Mesenchymal stem cell (in vitro differentiated cells and primary cell): ENCODE results near the gene MPP4.

Source experiments
- DNase-seq: peaks from one replicate; pipeline ENCODE4 v3.0.0-alpha.2; 2013
- H2AFZ ChIP-seq: one replicate; pipeline ENCODE4 v1.6.1; 2013; ENCODE audit warnings: low read depth, mild to moderate bottlenecking, control low read depth, inconsistent platforms, low read length, moderate library complexity
- H2AK5ac ChIP-seq: 2 replicates; pipeline ENCODE4 v1.6.1; 2013; ENCODE audit warnings: low read length, moderate library complexity, mild to moderate bottlenecking, inconsistent platforms; ENCODE audit not compliant: severe bottlenecking
- H2BK120ac ChIP-seq: one replicate; pipeline ENCODE4 v1.6.1; 2013; ENCODE audit warnings: low read depth, mild to moderate bottlenecking, inconsistent platforms, low read length, moderate library complexity
- H2BK12ac ChIP-seq, 2 experiments: one replicate each; pipeline ENCODE4 v1.6.1; 2013; ENCODE audit warnings: inconsistent platforms in 2 of 2, low read length in 2 of 2, mild to moderate bottlenecking in 2 of 2, moderate library complexity in 2 of 2, control low read depth in 1 of 2
- H2BK15ac ChIP-seq: one replicate; pipeline ENCODE4 v1.6.1; 2013; ENCODE audit warnings: mild to moderate bottlenecking, low read depth, inconsistent platforms; ENCODE audit not compliant: poor library complexity, severe bottlenecking
- H2BK5ac ChIP-seq: 2 replicates; pipeline ENCODE4 v1.6.1; 2013; ENCODE audit warnings: low read depth, mild to moderate bottlenecking, low read length, control low read depth, inconsistent platforms; ENCODE audit not compliant: poor library complexity, severe bottlenecking
- H3K14ac ChIP-seq, 2 experiments: one replicate each; pipeline ENCODE4 v1.6.1; 2013; ENCODE audit warnings: inconsistent platforms in 2 of 2, low read length in 2 of 2, control low read depth in 1 of 2, mild to moderate bottlenecking in 1 of 2, moderate library complexity in 1 of 2
- H3K18ac ChIP-seq, 2 experiments: one replicate each; pipeline ENCODE4 v1.6.1; 2013; ENCODE audit warnings: inconsistent platforms in 2 of 2, low read length in 2 of 2, control low read depth in 1 of 2, low read depth in 1 of 2, mild to moderate bottlenecking in 1 of 2
- H3K23ac ChIP-seq, 2 experiments: one replicate each; pipeline ENCODE4 v1.6.1; 2013; ENCODE audit warnings: inconsistent platforms in 2 of 2, low read length in 2 of 2, mild to moderate bottlenecking in 2 of 2, moderate library complexity in 2 of 2, control low read depth in 1 of 2
- H3K27ac ChIP-seq: 2 replicates; pipeline ENCODE4 v1.5.1; 2013; ENCODE audit warnings: mild to moderate bottlenecking, moderate library complexity, low read length, control low read depth, inconsistent platforms; ENCODE audit not compliant: poor library complexity, severe bottlenecking
- H3K27me3 ChIP-seq, 2 experiments: 2 replicates each; pipeline versions ENCODE4 v1.6.1 to v1.7.0; 2013; ENCODE audit warnings: low read length in 2 of 2, mild to moderate bottlenecking in 2 of 2, moderate library complexity in 2 of 2, control low read depth in 1 of 2, inconsistent platforms in 1 of 2; ENCODE audit not compliant: control insufficient read depth in 1 of 2, insufficient read depth in 1 of 2
- H3K36me3 ChIP-seq, 2 experiments: 2 replicates each; pipeline versions ENCODE4 v1.6.1 to v1.7.0; 2013; ENCODE audit warnings: low read length in 2 of 2, control low read depth in 1 of 2, inconsistent platforms in 1 of 2, low read depth in 1 of 2, mild to moderate bottlenecking in 1 of 2; ENCODE audit not compliant: insufficient read depth in 2 of 2, control insufficient read depth in 1 of 2
- H3K4ac ChIP-seq, 2 experiments: one replicate each; pipeline ENCODE4 v1.6.1; 2013; ENCODE audit warnings: inconsistent platforms in 2 of 2, low read length in 2 of 2, mild to moderate bottlenecking in 2 of 2, moderate library complexity in 2 of 2, control low read depth in 1 of 2, low read depth in 1 of 2
- H3K4me1 ChIP-seq: 2 replicates; pipeline ENCODE4 v1.6.1; 2013; ENCODE audit warnings: low read depth, low read length, control low read depth; ENCODE audit not compliant: control insufficient read depth, insufficient read depth
- H3K4me2 ChIP-seq: 2 replicates; pipeline ENCODE4 v1.6.1; 2013; ENCODE audit warnings: low read length, mild to moderate bottlenecking, inconsistent platforms; ENCODE audit not compliant: poor library complexity, severe bottlenecking
- H3K4me3 ChIP-seq, 2 experiments: 2 replicates each; pipeline versions ENCODE4 v1.5.1 to v1.7.0; 2013; ENCODE audit warnings: low read length in 2 of 2, mild to moderate bottlenecking in 2 of 2, control low read depth in 1 of 2, low read depth in 1 of 2; ENCODE audit not compliant: insufficient read depth in 1 of 2
- H3K79me1 ChIP-seq: replicated peaks from 2 replicates; pipeline ENCODE4 v1.6.1; 2013; ENCODE audit warnings: mild to moderate bottlenecking, control low read depth, low read length, inconsistent platforms; ENCODE audit not compliant: poor library complexity, severe bottlenecking
- H3K9ac ChIP-seq: 2 replicates; pipeline ENCODE4 v1.7.0; 2013; ENCODE audit warnings: mild to moderate bottlenecking, low read length, moderate library complexity
- H3K9me3 ChIP-seq: 2 replicates; pipeline ENCODE4 v1.7.0; 2013; ENCODE audit warnings: mild to moderate bottlenecking, low read length; ENCODE audit not compliant: control insufficient read depth
- H4K8ac ChIP-seq: one replicate; pipeline ENCODE4 v1.6.1; 2013; ENCODE audit warnings: inconsistent platforms, mild to moderate bottlenecking, low read length, moderate library complexity
- H4K91ac ChIP-seq: one replicate; pipeline ENCODE4 v1.6.1; 2013; ENCODE audit warnings: mild to moderate bottlenecking, low read length, inconsistent platforms
- WGBS: methylation state at CpG from one replicate; pipeline ENCODE4 v1.1.7; 2013; ENCODE audit warnings: mixed read lengths; 5-methylcytosine and 5-hydroxymethylcytosine counted together

Gene MPP4

GRCh38 chr2:201618744-201619662 is 79.4 kb downstream of the MPP4 start:
- Histone ChIP-seq H2BK5ac (no peak overlapping the region), H3K18ac (no peak overlapping the region), H3K9me3 (no peaks in the 10 kb centered on the region), H4K8ac (no peak overlapping the region), H3K4ac (no peak overlapping the region), H3K4me3 (peak overlapping the region in 1 of 2 experiments; percentile 74), H2AFZ (no peak overlapping the region), H3K79me1 (no peaks in the 10 kb centered on the region), H3K27me3 (no peaks in the 10 kb centered on the region), H3K9ac (peak overlapping the region; percentile 55), H3K23ac (no peak overlapping the region), H2BK12ac (no peak overlapping the region), H2AK5ac (no peak overlapping the region), H3K14ac (no peak overlapping the region), H2BK15ac (no peak overlapping the region), H3K4me2 (no peak overlapping the region), H3K27ac (no peak overlapping the region), H3K36me3 (peaks cover 0 to 7% of the 10 kb centered on the region in 2 experiments), H3K4me1 (peaks cover 3% of the 10 kb centered on the region), H4K91ac (no peak overlapping the region), H2BK120ac (no peak overlapping the region)
- no peak for DNase-seq
- 93% methylated on average over 39 of the region's 39 CpGs for WGBS

GRCh38 chr2:201608021-201608420 is 90.4 kb downstream of the MPP4 start:
- Histone ChIP-seq H2BK5ac (no peak overlapping the region), H4K91ac (no peak overlapping the region), H3K9me3 (peaks cover 15% of the 10 kb centered on the region), H3K23ac (no peak overlapping the region), H3K4me1 (no peaks in the 10 kb centered on the region), H3K18ac (no peak overlapping the region), H3K27me3 (no peaks in the 10 kb centered on the region), H2BK12ac (no peak overlapping the region), H4K8ac (no peak overlapping the region), H3K14ac (no peak overlapping the region), H3K4me2 (no peak overlapping the region), H3K9ac (no peak overlapping the region), H3K36me3 (no peaks in the 10 kb centered on the region), H3K79me1 (no peaks in the 10 kb centered on the region), H2BK15ac (no peak overlapping the region), H3K4ac (no peak overlapping the region), H2AK5ac (no peak overlapping the region), H2AFZ (no peak overlapping the region), H3K27ac (no peak overlapping the region), H2BK120ac (no peak overlapping the region), H3K4me3 (no peak overlapping the region)
- no peak for DNase-seq
- 62% methylated on average over 1 of the region's 1 CpG for WGBS

GRCh38 chr2:201607568-201607967 is 90.9 kb downstream of the MPP4 start:
- Histone ChIP-seq H3K4me3 (no peak overlapping the region), H3K14ac (no peak overlapping the region), H3K23ac (no peak overlapping the region), H2BK12ac (no peak overlapping the region), H2BK15ac (no peak overlapping the region), H3K27me3 (no peaks in the 10 kb centered on the region), H3K9me3 (peaks cover 15% of the 10 kb centered on the region), H3K18ac (no peak overlapping the region), H4K8ac (no peak overlapping the region), H3K9ac (no peak overlapping the region), H2BK5ac (no peak overlapping the region), H3K27ac (no peak overlapping the region), H3K4ac (no peak overlapping the region), H4K91ac (no peak overlapping the region), H3K36me3 (no peaks in the 10 kb centered on the region), H3K79me1 (no peaks in the 10 kb centered on the region), H2BK120ac (no peak overlapping the region), H2AK5ac (no peak overlapping the region), H3K4me1 (no peaks in the 10 kb centered on the region), H2AFZ (no peak overlapping the region), H3K4me2 (no peak overlapping the region)
- no peak for DNase-seq
- WGBS, result 72% methylated on average over 2 of the region's 2 CpGs

GRCh38 chr2:201600906-201601305 is 97.5 kb downstream of the MPP4 start:
- Histone ChIP-seq H3K4me2 (no peak overlapping the region), H2BK12ac (no peak overlapping the region), H3K9me3 (peaks cover 5% of the 10 kb centered on the region), H4K8ac (no peak overlapping the region), H2AFZ (no peak overlapping the region), H3K36me3 (no peaks in the 10 kb centered on the region), H3K79me1 (no peaks in the 10 kb centered on the region), H3K4ac (no peak overlapping the region), H3K9ac (no peak overlapping the region), H4K91ac (no peak overlapping the region), H3K23ac (no peak overlapping the region), H3K18ac (no peak overlapping the region), H3K4me3 (no peak overlapping the region), H3K4me1 (no peaks in the 10 kb centered on the region), H3K27me3 (no peaks in the 10 kb centered on the region), H2BK5ac (no peak overlapping the region), H3K14ac (peak overlapping the region in 1 of 2 experiments; percentile 32), H2AK5ac (no peak overlapping the region), H2BK15ac (no peak overlapping the region), H2BK120ac (no peak overlapping the region), H3K27ac (no peak overlapping the region)
- peak; percentile 24 for DNase-seq
- WGBS, result 93% methylated on average over 1 of the region's 3 CpGs
